GM12892 (cell line): ENCODE data around the gene GLIS1.

Experiments
- POLR2A ChIP-seq: IDR thresholded peaks from 2 replicates; pipeline ENCODE4 v1.6.1; 2011; ENCODE audit warnings: low read depth, low read length, control low read depth
- POLR2AphosphoS5 ChIP-seq: IDR thresholded peaks from 2 replicates; pipeline ENCODE4 v1.6.1; 2011; ENCODE audit warnings: low read depth, low read length, control low read depth
- TAF1 ChIP-seq: IDR thresholded peaks from 2 replicates; pipeline ENCODE4 v1.6.1; 2011; ENCODE audit warnings: low read depth, mild to moderate bottlenecking, control low read depth, low read length, borderline replicate concordance

- TF ChIP-seq POLR2AphosphoS5, result no peak
- no peak for TF ChIP-seq POLR2A
- TF ChIP-seq TAF1, result no peak
These were observed 44.1 kb upstream of the GLIS1 start for GRCh38 chr1:53783056-53783455.
